VCaP (cell line): Measurements from ENCODE around the gene KIF2C.

Experiments
- H3K27ac ChIP-seq: fragments of 450-650 bp; 2 replicates; pipeline ENCODE4 v1.5.1; 2017
- TF ChIP-seq, protein P1 (sequence below): fragments of 450-650 bp; conservative IDR thresholded peaks from 2 replicates; pipeline ENCODE4 v1.5.1; 2017; ENCODE audit warnings: mild to moderate bottlenecking, moderate library complexity

KIF2C gene

DNA sequence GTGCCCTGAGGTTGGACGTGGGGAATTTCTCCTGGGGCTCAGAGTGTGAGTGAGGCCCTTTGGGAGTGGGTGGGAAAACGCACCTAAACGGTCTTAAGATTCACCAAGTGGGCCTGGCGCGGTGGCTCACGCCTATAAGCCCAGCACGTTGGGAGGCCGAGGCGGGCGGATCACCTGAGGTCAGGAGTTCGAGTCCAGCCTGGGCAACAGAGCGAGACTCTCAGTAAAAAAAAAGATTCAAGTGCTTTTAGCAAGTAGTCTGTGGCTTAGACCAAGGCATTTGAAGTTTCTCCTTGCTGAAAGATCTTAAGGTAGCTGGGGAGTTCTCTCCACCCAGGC lies 37.1 kb downstream of the KIF2C start:
- H3K27ac ChIP-seq = peak overlapping the region; percentile 90
- TF ChIP-seq, protein P1, sequence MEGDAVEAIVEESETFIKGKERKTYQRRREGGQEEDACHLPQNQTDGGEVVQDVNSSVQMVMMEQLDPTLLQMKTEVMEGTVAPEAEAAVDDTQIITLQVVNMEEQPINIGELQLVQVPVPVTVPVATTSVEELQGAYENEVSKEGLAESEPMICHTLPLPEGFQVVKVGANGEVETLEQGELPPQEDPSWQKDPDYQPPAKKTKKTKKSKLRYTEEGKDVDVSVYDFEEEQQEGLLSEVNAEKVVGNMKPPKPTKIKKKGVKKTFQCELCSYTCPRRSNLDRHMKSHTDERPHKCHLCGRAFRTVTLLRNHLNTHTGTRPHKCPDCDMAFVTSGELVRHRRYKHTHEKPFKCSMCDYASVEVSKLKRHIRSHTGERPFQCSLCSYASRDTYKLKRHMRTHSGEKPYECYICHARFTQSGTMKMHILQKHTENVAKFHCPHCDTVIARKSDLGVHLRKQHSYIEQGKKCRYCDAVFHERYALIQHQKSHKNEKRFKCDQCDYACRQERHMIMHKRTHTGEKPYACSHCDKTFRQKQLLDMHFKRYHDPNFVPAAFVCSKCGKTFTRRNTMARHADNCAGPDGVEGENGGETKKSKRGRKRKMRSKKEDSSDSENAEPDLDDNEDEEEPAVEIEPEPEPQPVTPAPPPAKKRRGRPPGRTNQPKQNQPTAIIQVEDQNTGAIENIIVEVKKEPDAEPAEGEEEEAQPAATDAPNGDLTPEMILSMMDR = no peak

DNA sequence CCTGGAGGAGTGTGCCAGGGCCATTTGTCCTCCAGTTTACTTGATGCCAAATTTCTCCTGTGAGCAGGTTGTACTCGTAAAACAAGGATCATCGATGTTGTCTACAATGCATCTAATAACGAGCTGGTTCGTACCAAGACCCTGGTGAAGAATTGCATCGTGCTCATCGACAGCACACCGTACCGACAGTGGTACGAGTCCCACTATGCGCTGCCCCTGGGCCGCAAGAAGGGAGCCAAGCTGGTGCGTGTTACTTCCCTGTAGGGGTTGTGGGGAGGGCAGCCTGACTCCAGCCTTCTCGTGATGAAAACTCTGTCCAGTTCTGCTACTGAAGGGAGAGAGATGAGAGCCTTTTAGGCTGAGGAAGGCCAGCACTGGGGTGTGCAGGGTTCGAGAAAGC lies 37.9 kb downstream of the KIF2C start:
- peak overlapping the region; percentile 90 for H3K27ac ChIP-seq

DNA sequence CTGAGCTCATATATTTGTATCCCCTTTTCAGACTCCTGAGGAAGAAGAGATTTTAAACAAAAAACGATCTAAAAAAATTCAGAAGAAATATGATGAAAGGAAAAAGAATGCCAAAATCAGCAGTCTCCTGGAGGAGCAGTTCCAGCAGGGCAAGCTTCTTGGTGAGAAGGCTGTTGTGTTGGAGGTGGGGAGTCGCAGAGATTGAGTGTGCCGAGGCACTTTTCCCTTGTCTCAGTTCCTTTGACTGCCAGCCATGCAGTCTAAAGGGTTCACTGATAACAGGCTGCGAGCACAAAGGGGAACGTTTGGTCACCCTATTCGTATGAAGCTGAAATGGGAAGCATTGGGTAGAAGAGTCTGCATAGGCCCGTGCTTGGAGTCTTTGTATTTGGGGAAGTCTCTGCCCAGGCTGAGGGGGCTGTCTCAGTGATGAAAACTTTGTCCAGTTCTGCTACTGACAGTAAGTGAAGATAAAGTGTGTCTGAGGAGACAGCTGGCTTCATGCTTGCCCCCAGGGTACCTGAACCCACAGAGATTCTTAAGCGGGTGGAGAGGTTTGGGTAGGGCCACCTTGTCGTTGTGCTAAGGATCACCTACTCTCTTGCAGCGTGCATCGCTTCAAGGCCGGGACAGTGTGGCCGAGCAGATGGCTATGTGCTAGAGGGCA lies 38.5 kb downstream of the KIF2C start:
- TF ChIP-seq, protein P1 = no peak
- peak overlapping the region; percentile 90 for H3K27ac ChIP-seq

More for the DNA sequence above, 37.9 kb downstream of the KIF2C start:
- TF ChIP-seq, protein P1 = no peak

DNA sequence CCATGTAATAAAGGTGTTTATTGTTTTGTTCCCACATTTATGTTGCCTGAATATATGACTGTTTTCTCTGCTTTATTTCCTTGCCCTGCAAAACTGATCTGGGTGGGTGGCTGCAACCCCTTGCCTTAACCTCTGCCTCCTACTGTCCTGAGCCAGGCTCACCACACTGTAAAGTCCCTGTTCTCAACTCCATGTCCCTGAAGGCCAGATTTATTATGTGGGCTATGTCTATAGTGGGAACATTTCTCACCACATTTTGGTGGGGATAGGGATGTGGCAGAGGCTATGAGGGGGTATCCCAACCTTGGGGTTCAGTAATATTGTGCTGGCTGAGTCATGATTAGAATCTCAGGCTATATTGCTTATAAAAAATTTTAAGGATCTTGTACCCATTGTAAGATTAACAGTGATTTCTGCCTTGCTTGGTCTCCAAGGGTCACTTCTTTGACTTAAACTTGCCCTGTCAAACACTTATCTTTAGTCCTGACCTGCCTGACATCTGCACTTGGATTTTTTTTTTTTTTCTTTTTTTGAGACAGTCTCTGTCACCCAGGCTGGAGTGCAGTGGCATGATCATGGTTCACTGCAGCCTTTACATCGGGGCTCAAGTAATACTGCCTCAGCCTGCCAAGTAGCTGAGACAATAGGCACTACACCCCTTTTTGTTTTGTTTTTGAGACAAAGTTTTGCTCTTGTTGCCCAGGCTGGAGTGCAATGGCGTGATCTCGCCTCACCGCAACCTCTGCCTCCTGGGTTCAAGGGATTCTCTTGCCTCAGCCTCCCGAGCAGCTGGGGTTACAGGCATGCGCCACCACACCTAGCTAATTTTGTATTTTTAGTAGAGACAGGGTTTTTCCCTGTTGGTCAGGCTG lies 39.3 kb downstream of the KIF2C start:
- H3K27ac ChIP-seq = peak overlapping the region; percentile 90; the same call in 1 of the 2 replicates
- TF ChIP-seq, protein P1 = no peak

DNA sequence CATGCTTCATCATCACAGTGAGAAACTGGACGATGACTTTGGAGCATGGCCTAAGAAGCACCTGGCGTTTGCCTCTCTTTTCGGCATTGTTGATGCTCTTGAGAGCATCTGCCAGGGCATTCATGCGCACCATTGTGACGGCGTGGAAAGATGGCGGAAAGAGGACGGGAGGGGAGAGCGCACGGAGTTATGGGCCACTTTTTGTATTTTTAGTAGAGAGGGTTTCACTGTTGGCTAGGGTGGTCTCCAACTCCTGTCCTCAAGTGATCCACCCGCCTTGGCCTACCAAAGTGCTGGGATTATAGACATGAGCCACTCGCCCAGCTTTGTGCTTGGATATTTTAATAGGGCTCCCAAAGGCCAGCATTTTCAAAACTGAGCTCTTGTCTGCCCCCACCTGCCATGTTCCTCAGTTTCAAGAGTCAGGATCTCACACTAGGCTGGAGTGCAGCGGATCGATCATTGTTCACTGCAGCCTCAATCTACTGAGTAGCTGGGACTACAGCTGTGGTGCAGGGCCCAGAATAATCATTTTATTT lies 41.0 kb downstream of the KIF2C start:
- TF ChIP-seq, protein P1 = no peak
- no peak overlapping the region for H3K27ac ChIP-seq

DNA sequence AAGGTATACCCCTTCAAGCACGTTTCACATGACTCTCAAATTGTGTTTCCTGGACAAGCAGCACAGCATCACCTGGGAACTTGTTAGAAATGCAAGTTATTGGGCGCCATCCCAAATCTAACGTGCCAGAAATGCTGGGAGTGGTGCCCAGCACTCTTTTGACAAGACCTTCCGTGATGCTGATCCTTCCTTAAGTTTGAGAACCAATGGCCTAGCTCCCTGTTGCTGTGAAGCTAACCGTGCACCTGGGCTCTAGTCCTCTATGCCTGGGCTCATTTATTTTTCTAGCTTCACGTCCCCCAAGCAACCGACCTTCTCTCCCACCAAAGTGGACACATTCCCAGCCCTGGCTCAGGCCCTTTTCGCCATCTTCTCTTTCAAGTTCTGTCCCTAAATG lies 44.1 kb downstream of the KIF2C start:
- H3K27ac ChIP-seq = no peak overlapping the region
- TF ChIP-seq, protein P1 = no peak
